ENCODE measurements around the gene NLGN2. TPM values are rescaled to one million over a fixed set of nuclear protein-coding genes. Genes with fewer than 3 reads are reported as not detected.

The NLGN2 gene
- total RNA-seq, 2 experiments from 2014 or later: 4.7 to 5.2 TPM

DNA sequence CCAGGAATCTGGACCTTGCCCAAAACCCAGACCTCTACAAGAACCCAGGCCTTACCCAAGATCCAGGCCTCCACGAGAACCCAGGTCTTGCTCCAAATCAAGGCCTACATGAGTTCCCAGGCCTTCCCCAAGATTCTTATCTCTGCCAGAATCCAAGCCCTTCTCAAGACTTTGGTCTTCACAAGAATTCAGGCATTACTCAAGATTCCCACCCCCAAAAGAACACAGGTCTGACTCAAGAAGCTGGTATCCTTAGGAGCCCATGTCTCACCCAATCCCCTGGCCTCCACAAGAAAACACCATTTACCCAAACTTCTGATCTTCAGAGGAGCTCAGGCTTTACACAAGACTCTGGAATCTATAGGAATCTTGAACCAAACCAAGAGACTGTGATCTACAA, 23.6 kb downstream of the NLGN2 start:
- POLR2A ChIA-PET: interaction anchor here (1.4 kb wide), 1 partner anchor 256 kb away, joined by 6 read pairs; the partner anchor contains the start of gene TP53
- CTCF ChIA-PET: interaction anchor here (0.8 to 6.7 kb wide), 3 partner anchors 76 to 149 kb away, joined by 3 to 83 read pairs (median 6); partner anchors contain the start of genes SENP3 and TMEM95
- H3K4me1 Mint-ChIP-seq (ENCODE audit: low read depth): peaks cover 8% of the 10 kb centered on the region

GRCh38 chr17:7432296-7432695, 24.7 kb downstream of the NLGN2 start:
- Mint-ChIP-seq H3K4me1 (ENCODE audit: low read depth) (peaks cover 17% of the 10 kb centered on the region), H3K27ac (no peak overlapping the region), H3K4me3 (no peak overlapping the region), H3K36me3 (ENCODE audit: low read depth) (peaks cover 4% of the 10 kb centered on the region), H3K9me3 (ENCODE audit: insufficient read depth) (no peaks in the 10 kb centered on the region), H3K27me3 (ENCODE audit: low read depth) (no peaks in the 10 kb centered on the region)
- DNase-seq (no peak), ATAC-seq (no peak)
- ChIA-PET POLR2A (interaction anchor here (0.6 to 1.4 kb wide), 4 partner anchors 12 to 255 kb away, joined by 3 to 6 read pairs (median 4); partner anchors contain the start of gene TP53), CTCF (interaction anchor here (0.8 to 6.7 kb wide), 3 partner anchors 77 to 150 kb away, joined by 3 to 83 read pairs (median 6); partner anchors contain the start of genes SENP3 and TMEM95)

More for the DNA sequence above, 23.6 kb downstream of the NLGN2 start:
- ATAC-seq (no peak), DNase-seq (no peak)
- H3K4me3 Mint-ChIP-seq: no peak overlapping the region
- no peaks in the 10 kb centered on the region for H3K27me3 Mint-ChIP-seq (ENCODE audit: low read depth)
- H3K27ac Mint-ChIP-seq: no peak overlapping the region
- no peaks in the 10 kb centered on the region for H3K36me3 Mint-ChIP-seq (ENCODE audit: low read depth)
- no peaks in the 10 kb centered on the region for H3K9me3 Mint-ChIP-seq (ENCODE audit: insufficient read depth)

DNA sequence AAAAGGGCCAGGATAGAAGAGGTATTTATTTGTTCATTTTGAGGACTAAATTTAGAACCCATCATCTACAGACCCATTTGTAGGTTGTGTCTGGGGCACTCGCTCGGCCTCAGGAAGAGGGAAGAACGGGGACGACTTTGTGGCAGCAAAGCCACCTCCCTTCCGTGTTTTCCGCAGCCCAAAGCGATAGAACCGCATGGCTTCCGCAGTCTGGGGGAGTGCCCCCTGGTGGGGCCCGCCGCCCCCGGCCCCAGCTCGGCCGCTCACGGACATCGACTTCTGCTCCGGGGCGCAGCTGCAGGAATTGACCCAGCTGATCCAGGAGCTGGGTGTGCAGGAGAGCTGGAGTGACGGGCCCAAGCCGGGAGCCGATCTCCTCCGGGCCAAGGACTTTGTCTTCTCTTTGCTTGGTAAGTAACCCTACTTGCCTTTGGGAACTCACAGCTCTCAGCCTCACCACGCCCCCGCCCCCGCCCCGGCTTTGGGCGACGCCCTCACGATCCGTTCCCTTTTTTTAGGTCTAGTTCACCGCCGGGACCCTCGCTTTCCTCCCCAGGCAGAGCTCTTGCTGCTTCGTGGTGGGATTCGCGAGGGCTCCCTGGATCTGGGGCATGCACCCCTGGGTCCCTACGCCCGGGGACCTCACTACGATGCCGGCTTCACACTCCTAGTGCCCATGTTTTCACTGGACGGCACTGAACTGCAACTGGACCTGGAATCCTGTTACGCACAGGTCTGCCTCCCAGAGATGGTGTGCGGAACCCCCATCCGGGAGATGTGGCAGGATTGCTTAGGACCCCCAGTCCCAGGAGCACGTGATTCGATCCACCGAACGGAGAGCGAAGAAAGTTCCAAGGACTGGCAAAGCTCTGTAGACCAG, 28.3 kb downstream of the NLGN2 start:
- Mint-ChIP-seq H3K4me3 (peak overlapping the region; percentile 95), H3K9me3 (ENCODE audit: insufficient read depth) (no peaks in the 10 kb centered on the region), H3K36me3 (ENCODE audit: low read depth) (peaks cover 13% of the 10 kb centered on the region), H3K27me3 (ENCODE audit: low read depth) (peaks cover 15% of the 10 kb centered on the region), H3K4me1 (ENCODE audit: low read depth) (peaks cover 43% of the 10 kb centered on the region), H3K27ac (peak overlapping the region; percentile 98)
- DNase-seq (peak; percentile 75), ATAC-seq (peak; percentile 35)
- POLR2A ChIA-PET: interaction anchor here (0.8 to 3.8 kb wide), 24 partner anchors 8 to 252 kb away, joined by 3 to 41 read pairs (median 4); partner anchors contain the start of genes ACAP1, CTDNEP1, NLGN2 and POLR2A
- CTCF ChIA-PET: interaction anchor here (0.6 to 6.7 kb wide), 44 partner anchors 10 to 390 kb away, joined by 3 to 83 read pairs (median 5); partner anchors contain the start of genes ACAP1, CHRNB1, GABARAP and MPDU1

GRCh38 chr17:7436556-7437368, 29.1 kb downstream of the NLGN2 start:
- Mint-ChIP-seq H3K4me3 (peak overlapping the region; percentile 95), H3K27ac (peak overlapping the region; percentile 98), H3K36me3 (ENCODE audit: low read depth) (peaks cover 13% of the 10 kb centered on the region), H3K9me3 (ENCODE audit: insufficient read depth) (no peaks in the 10 kb centered on the region), H3K4me1 (ENCODE audit: low read depth) (peaks cover 43% of the 10 kb centered on the region), H3K27me3 (ENCODE audit: low read depth) (peaks cover 17% of the 10 kb centered on the region)
- DNase-seq (peak; percentile 87), ATAC-seq (peak; percentile 74)
- CTCF ChIA-PET: interaction anchor here (0.6 to 6.7 kb wide), 43 partner anchors 9 to 391 kb away, joined by 3 to 83 read pairs (median 6); partner anchors contain the start of genes ACAP1, CHRNB1, GABARAP and NEURL4
- POLR2A ChIA-PET: interaction anchor here (0.7 to 3.8 kb wide), 20 partner anchors 9 to 251 kb away, joined by 3 to 41 read pairs (median 4); partner anchors contain the start of genes ACAP1, MPDU1, NEURL4 and NLGN2

DNA sequence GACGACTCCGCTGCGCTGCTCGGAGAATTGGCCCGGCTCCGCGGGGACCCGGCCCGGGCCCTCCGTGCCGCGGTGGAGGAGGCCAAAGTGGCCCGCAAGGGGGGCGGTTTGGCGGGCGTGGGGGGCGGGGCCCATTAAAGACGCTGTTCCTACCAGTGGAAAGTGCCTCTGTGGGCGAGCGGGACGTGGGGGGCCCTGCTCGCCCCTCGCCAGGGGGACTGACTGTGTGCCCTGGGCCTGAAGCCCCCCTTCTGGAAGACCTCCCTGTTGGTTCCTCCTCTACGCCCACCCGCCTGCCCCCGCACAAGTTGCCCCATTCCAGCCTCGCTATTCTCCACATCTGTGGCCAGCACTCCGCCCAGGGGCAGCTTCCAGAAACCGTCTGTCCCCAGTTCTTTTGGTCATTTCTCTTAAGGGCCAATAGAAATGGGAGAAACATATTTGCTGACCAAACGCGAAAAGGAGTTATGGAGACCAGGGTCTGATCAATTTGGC, 29.8 kb downstream of the NLGN2 start:
- H3K36me3 Mint-ChIP-seq (ENCODE audit: low read depth): peaks cover 15% of the 10 kb centered on the region
- peak overlapping the region; percentile 95 for H3K4me3 Mint-ChIP-seq
- no peaks in the 10 kb centered on the region for H3K9me3 Mint-ChIP-seq (ENCODE audit: insufficient read depth)
- ChIA-PET CTCF (interaction anchor here (0.8 to 6.7 kb wide), 32 partner anchors 9 to 392 kb away, joined by 3 to 83 read pairs (median 10); partner anchors contain the start of genes ACAP1, CHRNB1, GABARAP and NEURL4), POLR2A (interaction anchor here (0.8 to 3.8 kb wide), 13 partner anchors 8 to 250 kb away, joined by 4 to 41 read pairs (median 6); partner anchors contain the start of genes ACAP1, MPDU1, NEURL4 and POLR2A)
- peaks cover 17% of the 10 kb centered on the region for H3K27me3 Mint-ChIP-seq (ENCODE audit: low read depth)
- no peak for ATAC-seq
- DNase-seq: no peak
- H3K27ac Mint-ChIP-seq: peak overlapping the region; percentile 75
- peaks cover 43% of the 10 kb centered on the region for H3K4me1 Mint-ChIP-seq (ENCODE audit: low read depth)

GRCh38 chr17:7437950-7438614, 30.4 kb downstream of the NLGN2 start:
- CTCF ChIA-PET: interaction anchor here (1.4 to 6.5 kb wide), 10 partner anchors 16 to 122 kb away, joined by 4 to 78 read pairs (median 20); partner anchors contain the start of genes ACAP1, NEURL4, POLR2A and SENP3
- Mint-ChIP-seq H3K4me3 (peak overlapping the region; percentile 95), H3K9me3 (ENCODE audit: insufficient read depth) (no peaks in the 10 kb centered on the region), H3K27ac (peak overlapping the region; percentile 75), H3K4me1 (ENCODE audit: low read depth) (peaks cover 43% of the 10 kb centered on the region), H3K27me3 (ENCODE audit: low read depth) (peaks cover 17% of the 10 kb centered on the region), H3K36me3 (ENCODE audit: low read depth) (peaks cover 15% of the 10 kb centered on the region)
- POLR2A ChIA-PET: interaction anchor here (0.6 to 3.0 kb wide), 6 partner anchors 20 to 249 kb away, joined by 3 to 12 read pairs (median 4); partner anchors contain the start of genes ACAP1, POLR2A and TP53
- no peak for ATAC-seq
- peak; percentile 73 for DNase-seq

- no peaks in the 10 kb centered on the region for H3K9me3 Mint-ChIP-seq (ENCODE audit: insufficient read depth)
- peaks cover 18% of the 10 kb centered on the region for H3K27me3 Mint-ChIP-seq (ENCODE audit: low read depth)
- ChIA-PET CTCF (interaction anchor here (1.3 to 6.5 kb wide), 8 partner anchors 16 to 121 kb away, joined by 4 to 78 read pairs (median 34); partner anchors contain the start of genes ACAP1, POLR2A, SENP3 and SLC35G6), POLR2A (interaction anchor here (0.6 to 1.5 kb wide), 6 partner anchors 19 to 248 kb away, joined by 3 to 12 read pairs (median 3); partner anchors contain the start of genes POLR2A and TP53)
- H3K4me1 Mint-ChIP-seq (ENCODE audit: low read depth): peaks cover 43% of the 10 kb centered on the region
- ATAC-seq (no peak), DNase-seq (no peak)
- peaks cover 20% of the 10 kb centered on the region for H3K36me3 Mint-ChIP-seq (ENCODE audit: low read depth)
- H3K27ac Mint-ChIP-seq: peak overlapping the region; percentile 62
- H3K4me3 Mint-ChIP-seq: peak overlapping the region; percentile 95
Observed at GRCh38 chr17:7438656-7439460, 31.2 kb downstream of the NLGN2 start.

- Mint-ChIP-seq H3K27me3 (ENCODE audit: low read depth) (peaks cover 20% of the 10 kb centered on the region), H3K4me1 (ENCODE audit: low read depth) (peaks cover 46% of the 10 kb centered on the region), H3K36me3 (ENCODE audit: low read depth) (peaks cover 22% of the 10 kb centered on the region), H3K4me3 (peak within 1 kb of the TSS; percentile 95), H3K9me3 (ENCODE audit: insufficient read depth) (no peaks in the 10 kb centered on the region), H3K27ac (peak within 1 kb of the TSS; percentile 62)
- no peak for ATAC-seq
- ChIA-PET CTCF (interaction anchor here (0.7 to 6.5 kb wide), 8 partner anchors 13 to 150 kb away, joined by 4 to 78 read pairs (median 4); partner anchors contain the start of genes PLSCR3, SLC35G6, SOX15 and TMEM95), POLR2A (interaction anchor here (0.9 to 2.9 kb wide), 4 partner anchors 15 to 56 kb away, joined by 3 to 20 read pairs (median 3); no protein-coding TSS in a partner anchor)
- peak; percentile 29 for DNase-seq
Observed at GRCh38 chr17:7439462-7440112, 31.9 kb downstream of the NLGN2 start, which contains the start of gene FGF11. Gene FGF11, plus strand, starts transcription at chr17:7439512. Its CDS starts 109 bp downstream, at chr17:7439621.
